ENCODE measurements around the gene CSNK2A1.

Gene CSNK2A1

DNA sequence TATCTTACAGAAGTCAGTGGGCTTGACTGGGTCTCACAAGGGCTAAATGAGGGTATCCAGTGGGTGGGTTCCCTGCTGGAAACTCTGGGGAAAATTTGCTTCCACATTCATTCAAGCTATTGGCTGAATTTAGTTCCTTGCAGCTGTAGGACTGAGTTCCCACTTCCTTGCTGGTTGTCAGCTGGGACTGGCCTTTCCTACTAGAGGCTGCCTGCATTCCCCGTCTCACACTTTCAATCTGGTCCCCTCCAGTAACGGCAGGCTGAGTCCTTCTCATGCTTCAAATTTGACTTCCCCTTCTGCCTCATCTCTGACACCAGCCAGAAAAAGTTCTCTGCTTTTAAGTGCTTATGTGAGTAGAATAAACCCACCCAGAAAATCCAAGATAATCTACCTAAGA lies 4.4 kb downstream of the CSNK2A1 start:
- H3K4me3 ChIP-seq (ENCODE audit: severe bottlenecking): no peak overlapping the region
- H3K27ac ChIP-seq (ENCODE audit: poor library complexity, severe bottlenecking): no peak overlapping the region
- H3K4me1 ChIP-seq (ENCODE audit: insufficient read depth, poor library complexity, severe bottlenecking): peaks cover 23% of the 10 kb centered on the region
- ATAC-seq (ENCODE audit: low read depth) (no peak), DNase-seq (ENCODE audit: low spot score) (no peak)
- TF ChIP-seq, protein P1, sequence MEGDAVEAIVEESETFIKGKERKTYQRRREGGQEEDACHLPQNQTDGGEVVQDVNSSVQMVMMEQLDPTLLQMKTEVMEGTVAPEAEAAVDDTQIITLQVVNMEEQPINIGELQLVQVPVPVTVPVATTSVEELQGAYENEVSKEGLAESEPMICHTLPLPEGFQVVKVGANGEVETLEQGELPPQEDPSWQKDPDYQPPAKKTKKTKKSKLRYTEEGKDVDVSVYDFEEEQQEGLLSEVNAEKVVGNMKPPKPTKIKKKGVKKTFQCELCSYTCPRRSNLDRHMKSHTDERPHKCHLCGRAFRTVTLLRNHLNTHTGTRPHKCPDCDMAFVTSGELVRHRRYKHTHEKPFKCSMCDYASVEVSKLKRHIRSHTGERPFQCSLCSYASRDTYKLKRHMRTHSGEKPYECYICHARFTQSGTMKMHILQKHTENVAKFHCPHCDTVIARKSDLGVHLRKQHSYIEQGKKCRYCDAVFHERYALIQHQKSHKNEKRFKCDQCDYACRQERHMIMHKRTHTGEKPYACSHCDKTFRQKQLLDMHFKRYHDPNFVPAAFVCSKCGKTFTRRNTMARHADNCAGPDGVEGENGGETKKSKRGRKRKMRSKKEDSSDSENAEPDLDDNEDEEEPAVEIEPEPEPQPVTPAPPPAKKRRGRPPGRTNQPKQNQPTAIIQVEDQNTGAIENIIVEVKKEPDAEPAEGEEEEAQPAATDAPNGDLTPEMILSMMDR (IDR thresholded peaks at IDR 0.05; ENCODE audit: poor library complexity, severe bottlenecking): no peak
- no peaks in the 10 kb centered on the region for H3K27me3 ChIP-seq (ENCODE audit: insufficient read depth, poor library complexity, severe bottlenecking)
- H3K9me3 ChIP-seq (ENCODE audit: severe bottlenecking): no peaks in the 10 kb centered on the region
- H3K36me3 ChIP-seq (ENCODE audit: low read depth): peaks cover 29% of the 10 kb centered on the region

DNA sequence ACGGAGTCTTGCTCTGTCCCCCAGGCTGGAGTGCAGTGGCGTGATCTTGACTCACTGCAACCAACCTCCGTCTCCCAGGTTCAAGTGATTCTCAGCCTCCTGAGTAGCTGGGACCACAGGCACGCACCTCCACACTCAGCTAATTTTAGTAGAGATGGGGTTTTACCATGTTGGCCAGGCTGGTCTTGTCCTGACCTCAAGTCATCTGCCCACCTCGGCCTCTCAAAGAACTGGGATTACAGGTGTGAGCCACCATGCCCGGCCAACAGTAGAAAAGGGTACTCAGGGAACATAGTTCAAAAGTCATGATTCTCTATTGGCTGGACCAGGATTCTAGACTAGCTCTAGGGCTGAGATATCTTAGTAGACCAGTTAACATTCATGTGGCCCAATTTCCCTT lies 5.6 kb downstream of the CSNK2A1 start:
- Histone ChIP-seq H3K4me1 (ENCODE audit: insufficient read depth, poor library complexity, severe bottlenecking) (peaks cover 23% of the 10 kb centered on the region), H3K4me3 (ENCODE audit: severe bottlenecking) (no peak overlapping the region), H3K27me3 (ENCODE audit: insufficient read depth, poor library complexity, severe bottlenecking) (no peaks in the 10 kb centered on the region), H3K27ac (ENCODE audit: poor library complexity, severe bottlenecking) (no peak overlapping the region), H3K36me3 (ENCODE audit: low read depth) (peaks cover 29% of the 10 kb centered on the region), H3K9me3 (ENCODE audit: severe bottlenecking) (no peaks in the 10 kb centered on the region)
- ATAC-seq (ENCODE audit: low read depth) (no peak), DNase-seq (ENCODE audit: low spot score) (no peak)
- TF ChIP-seq, protein P1 (IDR thresholded peaks at IDR 0.05; ENCODE audit: poor library complexity, severe bottlenecking): no peak

DNA sequence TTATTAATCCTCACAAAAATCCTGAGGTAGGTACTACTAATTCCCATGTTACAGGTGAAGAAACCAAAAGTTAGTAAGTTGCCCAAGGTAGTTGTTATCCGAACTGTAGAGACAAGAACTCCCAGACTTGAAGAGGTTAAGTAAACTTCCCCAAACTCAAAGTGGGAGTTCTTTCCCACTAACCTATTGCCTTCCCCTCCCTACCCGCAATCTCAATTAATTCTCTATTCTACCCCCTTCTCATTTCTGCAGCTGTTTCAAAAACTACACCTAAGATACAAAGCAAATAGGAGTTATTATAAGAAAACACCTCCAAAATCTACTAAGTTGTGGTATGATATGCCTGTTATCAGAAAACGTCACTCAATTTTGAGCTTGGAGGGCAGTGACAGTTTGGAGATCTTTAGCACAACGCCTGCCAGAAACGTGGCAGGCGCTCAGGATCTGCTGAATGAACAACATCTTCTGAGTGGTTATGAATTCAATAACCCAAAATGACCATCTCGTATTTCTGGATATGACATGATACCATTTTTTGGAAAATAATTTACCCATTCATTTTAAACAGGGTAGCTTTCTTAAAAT lies 7.1 kb downstream of the CSNK2A1 start:
- Histone ChIP-seq H3K27me3 (ENCODE audit: insufficient read depth, poor library complexity, severe bottlenecking) (no peaks in the 10 kb centered on the region), H3K27ac (ENCODE audit: poor library complexity, severe bottlenecking) (no peak overlapping the region), H3K9me3 (ENCODE audit: severe bottlenecking) (no peaks in the 10 kb centered on the region), H3K36me3 (ENCODE audit: low read depth) (peaks cover 27% of the 10 kb centered on the region), H3K4me1 (ENCODE audit: insufficient read depth, poor library complexity, severe bottlenecking) (peaks cover 23% of the 10 kb centered on the region), H3K4me3 (ENCODE audit: severe bottlenecking) (no peak overlapping the region)
- TF ChIP-seq, protein P1 (IDR thresholded peaks at IDR 0.05; ENCODE audit: poor library complexity, severe bottlenecking): no peak
- no peak for ATAC-seq (ENCODE audit: low read depth)
- DNase-seq (ENCODE audit: low spot score): no peak

DNA sequence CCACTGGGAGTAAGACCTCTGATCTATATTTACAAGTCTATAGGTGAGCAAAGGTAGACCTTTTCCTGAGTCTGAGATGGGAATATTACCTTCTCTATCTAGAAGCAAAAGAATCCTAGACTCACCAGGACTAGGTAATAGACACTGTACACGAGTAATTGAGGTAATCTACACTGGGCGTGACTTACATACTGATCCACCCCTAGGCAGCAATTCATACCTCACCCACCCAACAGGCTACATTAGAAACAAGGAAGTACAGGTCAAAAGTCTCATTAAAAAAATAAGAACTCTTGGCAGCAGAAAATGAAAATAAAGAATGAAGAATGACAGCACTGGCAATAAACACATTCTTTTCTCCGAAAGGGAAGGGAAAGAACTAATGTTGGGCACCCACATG lies 7.6 kb downstream of the CSNK2A1 start:
- Histone ChIP-seq H3K27me3 (ENCODE audit: insufficient read depth, poor library complexity, severe bottlenecking) (no peaks in the 10 kb centered on the region), H3K27ac (ENCODE audit: poor library complexity, severe bottlenecking) (no peak overlapping the region), H3K4me3 (ENCODE audit: severe bottlenecking) (no peak overlapping the region), H3K36me3 (ENCODE audit: low read depth) (peaks cover 23% of the 10 kb centered on the region), H3K4me1 (ENCODE audit: insufficient read depth, poor library complexity, severe bottlenecking) (peaks cover 23% of the 10 kb centered on the region), H3K9me3 (ENCODE audit: severe bottlenecking) (no peaks in the 10 kb centered on the region)
- ATAC-seq (ENCODE audit: low read depth) (peak; percentile 87), DNase-seq (ENCODE audit: low spot score) (no peak)
- TF ChIP-seq, protein P1 (IDR thresholded peaks at IDR 0.05; ENCODE audit: poor library complexity, severe bottlenecking): no peak

DNA sequence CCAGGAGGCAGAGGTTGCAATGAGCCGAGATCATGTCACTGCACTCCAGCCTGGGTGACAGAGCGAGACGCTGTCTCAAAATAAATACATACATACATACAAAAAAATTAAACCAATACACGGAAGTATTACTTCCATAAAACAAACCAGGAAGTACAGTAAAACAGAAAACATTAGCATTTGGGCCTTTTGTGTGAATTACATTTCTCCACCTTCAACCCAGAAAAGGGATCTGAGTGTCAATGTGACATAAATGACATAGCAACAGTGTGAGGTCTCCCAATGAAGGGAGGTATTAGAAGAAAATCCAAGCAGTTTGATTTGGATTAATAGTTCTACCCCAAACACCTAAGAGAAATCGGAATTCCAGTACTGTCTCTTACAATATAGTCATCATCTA lies 10.1 kb downstream of the CSNK2A1 start:
- ATAC-seq (ENCODE audit: low read depth): no peak
- no peak overlapping the region for H3K4me3 ChIP-seq (ENCODE audit: severe bottlenecking)
- no peak overlapping the region for H3K27ac ChIP-seq (ENCODE audit: poor library complexity, severe bottlenecking)
- no peak for DNase-seq (ENCODE audit: low spot score)
- peaks cover 21% of the 10 kb centered on the region for H3K36me3 ChIP-seq (ENCODE audit: low read depth)
- no peaks in the 10 kb centered on the region for H3K27me3 ChIP-seq (ENCODE audit: insufficient read depth, poor library complexity, severe bottlenecking)
- peaks cover 33% of the 10 kb centered on the region for H3K4me1 ChIP-seq (ENCODE audit: insufficient read depth, poor library complexity, severe bottlenecking)
- H3K9me3 ChIP-seq (ENCODE audit: severe bottlenecking): no peaks in the 10 kb centered on the region
- TF ChIP-seq, protein P1 (IDR thresholded peaks at IDR 0.05; ENCODE audit: poor library complexity, severe bottlenecking): no peak
